Measurements from ENCODE around the gene AFAP1. TPM values are rescaled to one million over a fixed set of nuclear protein-coding genes. Genes with fewer than 3 reads are reported as not detected.

AFAP1 gene
- total and polyA plus RNA-seq, 2 of the 8 experiments (the other 6 are each of a cell fraction or from before 2014, with no cell fraction given) = 3.6 to 18.2 TPM

GRCh38 chr4:7777017-7777710 lies 162.5 kb downstream of the AFAP1 start (continued):
- TF ChIP-seq, protein P1, sequence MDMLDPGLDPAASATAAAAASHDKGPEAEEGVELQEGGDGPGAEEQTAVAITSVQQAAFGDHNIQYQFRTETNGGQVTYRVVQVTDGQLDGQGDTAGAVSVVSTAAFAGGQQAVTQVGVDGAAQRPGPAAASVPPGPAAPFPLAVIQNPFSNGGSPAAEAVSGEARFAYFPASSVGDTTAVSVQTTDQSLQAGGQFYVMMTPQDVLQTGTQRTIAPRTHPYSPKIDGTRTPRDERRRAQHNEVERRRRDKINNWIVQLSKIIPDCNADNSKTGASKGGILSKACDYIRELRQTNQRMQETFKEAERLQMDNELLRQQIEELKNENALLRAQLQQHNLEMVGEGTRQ (IDR thresholded peaks at IDR 0.05; ENCODE audit: low read length) = no peak
- TF ChIP-seq FOSL1 (IDR thresholded peaks at IDR 0.05; ENCODE audit: insufficient read depth, low read depth, low read length) (no peak), TCF12 (IDR thresholded peaks at IDR 0.05; ENCODE audit: low read depth, low read length) (no peak)

All from H1 (cell line).